Keratinocyte (primary cell): ENCODE measurements around the gene SPOP. TPM values are rescaled to one million over a fixed set of nuclear protein-coding genes. Genes with fewer than 3 reads are reported as not detected.

Source experiments
- DNase-seq: peaks from one replicate; pipeline ENCODE4 v3.0.0-alpha.2; 2011; ENCODE audit warnings: low read depth, missing footprints, low spot score
- FAIRE-seq: peaks from 2 replicates; lab custom pipeline; 2011; peaks lifted over from hg19 to GRCh38; lab: Jason Lieb, UNC
- H2AFZ ChIP-seq: 2 replicates; pipeline ENCODE4 v1.6.0; 2012; ENCODE audit warnings: low read length, control low read depth, inconsistent platforms; ENCODE audit not compliant: control insufficient read depth
- H3K27ac ChIP-seq: 2 replicates; pipeline ENCODE4 v1.5.1; 2011; ENCODE audit warnings: low read length; ENCODE audit not compliant: control insufficient read depth, insufficient read depth
- H3K27me3 ChIP-seq: 3 replicates; pipeline ENCODE4 v1.6.0; 2011; ENCODE audit warnings: low read length; ENCODE audit not compliant: control insufficient read depth, insufficient read depth; ENCODE audit errors: extremely low read depth
- H3K36me3 ChIP-seq, 2 experiments: 2 replicates in 1 of 2; 3 replicates in 1 of 2; pipeline ENCODE4 v1.5.1; 2011; ENCODE audit warnings: low read length in 2 of 2, mild to moderate bottlenecking in 1 of 2; ENCODE audit not compliant: control insufficient read depth in 2 of 2, insufficient read depth in 2 of 2; ENCODE audit errors: extremely low read depth in 1 of 2
- H3K4me1 ChIP-seq: 3 replicates; pipeline ENCODE4 v1.5.1; 2011; ENCODE audit warnings: low read length; ENCODE audit not compliant: control insufficient read depth, insufficient read depth; ENCODE audit errors: extremely low read depth
- H3K4me2 ChIP-seq: 3 replicates; pipeline ENCODE4 v1.6.0; 2011; ENCODE audit warnings: low read depth, low read length; ENCODE audit not compliant: control insufficient read depth, insufficient read depth; ENCODE audit errors: extremely low read depth
- H3K4me3 ChIP-seq, 3 experiments: fragments of 200-600 bp in 1 of 3; sonication (generic) in 1 of 3; 2 replicates in 2 of 3; 3 replicates in 1 of 3; pipeline ENCODE4 v1.5.1; 2011 to 2016; ENCODE audit warnings: low read length in 3 of 3, mild to moderate bottlenecking in 3 of 3, control low read depth in 2 of 3, inconsistent platforms in 1 of 3, low read depth in 1 of 3, mixed read lengths in 1 of 3, mixed run types in 1 of 3, moderate library complexity in 1 of 3; ENCODE audit not compliant: control insufficient read depth in 2 of 3, insufficient read depth in 2 of 3; ENCODE audit errors: extremely low read depth in 1 of 3
- H3K79me2 ChIP-seq: 2 replicates; pipeline ENCODE4 v1.6.0; 2012; ENCODE audit warnings: low read length; ENCODE audit not compliant: control insufficient read depth, insufficient read depth
- H3K9ac ChIP-seq: 3 replicates; pipeline ENCODE4 v1.6.0; 2011; ENCODE audit warnings: low read length; ENCODE audit not compliant: control insufficient read depth, insufficient read depth; ENCODE audit errors: extremely low read depth
- H3K9me1 ChIP-seq: 3 replicates; pipeline ENCODE4 v1.6.0; 2011; ENCODE audit warnings: low read length; ENCODE audit not compliant: control insufficient read depth, insufficient read depth; ENCODE audit errors: extremely low read depth
- H3K9me3 ChIP-seq: 2 replicates; pipeline ENCODE4 v1.5.1; 2012; ENCODE audit warnings: low read depth, low read length; ENCODE audit not compliant: control insufficient read depth
- H4K20me1 ChIP-seq: 3 replicates; pipeline ENCODE4 v1.6.0; 2011; ENCODE audit warnings: low read length; ENCODE audit not compliant: control insufficient read depth, insufficient read depth; ENCODE audit errors: extremely low read depth
- CTCF ChIP-seq, 3 experiments: IDR thresholded peaks in 1 of 3; conservative IDR thresholded peaks in 1 of 3; optimal IDR thresholded peaks in 1 of 3; 2 replicates in 2 of 3; 3 replicates in 1 of 3; pipeline versions ENCODE3 to v1.5.1; 2011; ENCODE audit warnings: low read length in 3 of 3, mild to moderate bottlenecking in 3 of 3, moderate library complexity in 2 of 3, control low read depth in 1 of 3, inconsistent platforms in 1 of 3; ENCODE audit not compliant: insufficient read depth in 2 of 3; ENCODE audit errors: extremely low read depth in 1 of 3
- EZH2 ChIP-seq: IDR thresholded peaks from one replicate; pipeline ENCODE4 v1.6.1; 2012; ENCODE audit warnings: inconsistent platforms, mild to moderate bottlenecking, low read length, moderate library complexity
- dilution Hi-C: fragments of 300-500 bp; cut with MboI; formaldehyde crosslinking; loops from one replicate; pipeline ENCODE4 v1.7.0; 2020; ENCODE audit warnings: low sequenced_read_pairs; ENCODE audit not compliant: extremely low pct_ligation_motif_present
- polyA plus RNA-seq, 5 experiments: library from polyadenylated mRNA; depleted of rRNA in 3 of 5; stranded (reverse) in 3 of 5; stranded (forward) in 1 of 5; unstranded in 1 of 5; fragments of >200 nt; gene quantifications; 1 replicate in 1 of 5; 2 replicates in 3 of 5; 3 replicates in 1 of 5; pipeline versions ENCODE4 v1.2.1 to v1.2.3, GENCODE V29; 2011 to 2012; ENCODE audit warnings: missing spikeins in 2 of 5, low read depth in 1 of 5, low replicate concordance in 1 of 5

SPOP gene
- polyA plus RNA-seq, 1 donor (not counting 4 experiments of a cell fraction or from before 2014, with no cell fraction given) = 27.5 TPM

GRCh38 chr17:49581648-49581998, 96.3 kb downstream of the SPOP start:
- Histone ChIP-seq H3K27me3 (peaks cover 16% of the 10 kb centered on the region), H4K20me1 (no peaks in the 10 kb centered on the region), H3K9me1 (no peaks in the 10 kb centered on the region), H3K9ac (no peak overlapping the region), H3K4me3 (no peak overlapping the region), H3K36me3 (no peaks in the 10 kb centered on the region), H3K27ac (no peak overlapping the region), H3K9me3 (no peaks in the 10 kb centered on the region), H3K4me1 (peaks cover 9% of the 10 kb centered on the region), H3K79me2 (no peaks in the 10 kb centered on the region), H3K4me2 (no peak overlapping the region), H2AFZ (no peak overlapping the region)
- TF ChIP-seq CTCF (optimal IDR thresholded peaks at IDR 0.05 in 1 of 3, IDR thresholded peaks at IDR 0.05 in 1 of 3, conservative IDR thresholded peaks at IDR 0.05 in 1 of 3; ENCODE audit: extremely low read depth in 1 of 3, insufficient read depth in 2 of 3, low read length in 3 of 3) (no peak), EZH2 (no peak)
- FAIRE-seq (no peak), DNase-seq (no peak)
- dilution Hi-C loops = no loop called here

GRCh38 chr17:49580981-49581647, 96.8 kb downstream of the SPOP start:
- DNase-seq = no peak
- no peaks in the 10 kb centered on the region for H3K36me3 ChIP-seq
- no peaks in the 10 kb centered on the region for H3K79me2 ChIP-seq
- no peak overlapping the region for H3K4me2 ChIP-seq
- no peaks in the 10 kb centered on the region for H3K9me1 ChIP-seq
- no peak overlapping the region for H3K27ac ChIP-seq
- no peaks in the 10 kb centered on the region for H4K20me1 ChIP-seq
- no peak overlapping the region for H2AFZ ChIP-seq
- peaks cover 20% of the 10 kb centered on the region for H3K27me3 ChIP-seq
- no peak overlapping the region for H3K9ac ChIP-seq
- dilution Hi-C loops = no loop called here
- FAIRE-seq = no peak
- H3K4me1 ChIP-seq = peaks cover 9% of the 10 kb centered on the region
- H3K4me3 ChIP-seq = no peak overlapping the region
- TF ChIP-seq CTCF (optimal IDR thresholded peaks at IDR 0.05 in 1 of 3, IDR thresholded peaks at IDR 0.05 in 1 of 3, conservative IDR thresholded peaks at IDR 0.05 in 1 of 3; ENCODE audit: extremely low read depth in 1 of 3, insufficient read depth in 2 of 3, low read length in 3 of 3) (no peak), EZH2 (no peak)
- H3K9me3 ChIP-seq = no peaks in the 10 kb centered on the region
